HG03558 (cell line): ENCODE results near the gene NOTO.

Source experiments
- ATAC-seq: cut with Tn5 transposase; IDR thresholded peaks from one replicate; pipeline ENCODE4 v1.9.1; 2021; ENCODE audit warnings: moderate number of reproducible peaks; ENCODE audit not compliant: unreplicated experiment; ENCODE audit errors: extremely low read depth

NOTO gene

GRCh38 chr2:73232403-73233153 is 30.2 kb downstream of the NOTO start:
- no peak for ATAC-seq

- peak; percentile 95 for ATAC-seq
Measured at GRCh38 chr2:73233154-73233931, 31.0 kb downstream of the NOTO start, which contains the start of gene PRADC1. Gene PRADC1 (minus strand): TSS chr2:73233239. CDS start chr2:73233160, 79 bp downstream.

- ATAC-seq, result peak; percentile 31
Measured at GRCh38 chr2:73233932-73234832, 31.8 kb downstream of the NOTO start, which contains the start of gene CCT7. Gene CCT7 (plus strand): TSS chr2:73234308. CDS start chr2:73234379, 71 bp downstream.

GRCh38 chr2:73235315-73236028 is 33.1 kb downstream of the NOTO start:
- no peak for ATAC-seq

- ATAC-seq, result no peak
Measured at GRCh38 chr2:73237168-73237567, 34.8 kb downstream of the NOTO start.

GRCh38 chr2:73238149-73238548 is 35.8 kb downstream of the NOTO start:
- no peak for ATAC-seq

GRCh38 chr2:73238976-73239375 is 36.6 kb downstream of the NOTO start:
- no peak for ATAC-seq

- no peak for ATAC-seq
Measured at GRCh38 chr2:73239776-73240175, 37.4 kb downstream of the NOTO start.

- ATAC-seq, result no peak
Measured at GRCh38 chr2:73243884-73244570, 41.7 kb downstream of the NOTO start.

- ATAC-seq, result no peak
Measured at GRCh38 chr2:73244580-73244979, 42.2 kb downstream of the NOTO start.

- no peak for ATAC-seq
Measured at GRCh38 chr2:73246850-73247249, 44.5 kb downstream of the NOTO start.

- ATAC-seq, result no peak
Measured at GRCh38 chr2:73249636-73250035, 47.3 kb downstream of the NOTO start.

GRCh38 chr2:73250872-73251846 is 48.8 kb downstream of the NOTO start:
- ATAC-seq, result no peak

- ATAC-seq, result no peak
Measured at GRCh38 chr2:73252238-73253027, 50.1 kb downstream of the NOTO start.

- no peak for ATAC-seq
Measured at GRCh38 chr2:73253400-73253799, 51.0 kb downstream of the NOTO start.

- ATAC-seq, result no peak
Measured at GRCh38 chr2:73253901-73254300, 51.5 kb downstream of the NOTO start.

GRCh38 chr2:73254343-73255006 is 52.1 kb downstream of the NOTO start:
- no peak for ATAC-seq
